NOMO-1 treated with DMSO at 0.1 percent for 48 hours (cell line): Measurements from ENCODE around the gene SS18L1.

Experiments
- DNase-seq: peaks from one replicate; lab custom pipeline; 2025; ENCODE audit not compliant: unreplicated experiment; lab: John Stamatoyannopoulos, UW

SS18L1 gene

DNA sequence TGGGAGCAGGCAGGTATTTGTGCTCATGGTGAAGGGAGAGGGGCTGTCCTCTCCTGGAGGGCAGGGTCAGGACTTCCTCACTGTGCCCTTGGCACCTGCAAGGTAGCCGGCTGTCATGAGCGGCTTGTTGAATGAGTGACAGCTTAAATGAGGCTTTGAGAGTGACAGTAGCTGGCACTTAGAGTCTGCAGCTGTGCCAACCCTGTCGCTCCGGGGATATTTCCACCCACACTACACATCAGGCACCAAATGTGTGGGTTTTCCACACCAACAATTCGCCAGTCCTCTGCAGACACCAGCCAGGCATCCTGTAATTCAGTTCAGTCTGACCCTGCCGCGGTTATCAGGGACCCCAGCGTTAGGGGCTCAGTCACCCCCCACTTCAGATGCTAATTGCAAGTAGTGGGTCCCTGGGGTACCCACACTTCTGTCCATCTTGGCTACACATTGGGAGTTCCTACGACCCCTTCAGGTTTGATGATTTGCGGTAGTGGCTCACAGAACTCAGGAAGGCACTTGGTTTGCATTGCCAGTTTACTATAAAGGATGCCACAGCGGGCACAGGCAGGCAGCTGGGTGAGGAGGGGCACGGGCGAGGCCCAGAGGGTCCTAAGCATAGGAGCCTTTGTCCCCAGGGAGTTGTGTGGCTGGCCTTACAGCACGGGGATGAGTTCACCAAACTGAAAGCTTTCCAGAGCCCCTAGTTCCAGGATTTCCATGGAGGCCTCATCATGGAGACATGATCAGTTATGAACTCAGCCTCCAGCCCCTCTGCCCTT is 48.4 kb downstream of the SS18L1 start:
- no peak for DNase-seq

DNA sequence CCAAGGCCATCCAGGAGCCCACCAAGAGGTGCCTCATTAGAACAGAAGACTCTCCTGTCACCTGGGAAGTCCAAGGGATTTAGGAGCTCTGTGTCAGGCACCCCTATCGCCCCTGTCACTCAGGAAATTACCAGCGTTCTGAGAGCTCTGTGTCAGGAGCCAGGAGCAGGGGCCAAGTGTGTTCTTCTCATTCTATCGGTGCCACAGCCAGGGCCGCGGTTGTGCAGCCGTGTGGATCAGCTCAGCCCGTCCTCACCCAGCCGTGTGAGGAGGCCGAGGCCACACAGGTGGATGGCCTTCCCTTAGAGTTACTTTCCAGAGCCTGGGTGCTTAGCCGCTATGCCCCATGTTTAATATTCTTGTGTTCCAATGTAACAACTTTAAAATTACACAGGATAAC is 49.1 kb downstream of the SS18L1 start:
- DNase-seq = no peak

DNA sequence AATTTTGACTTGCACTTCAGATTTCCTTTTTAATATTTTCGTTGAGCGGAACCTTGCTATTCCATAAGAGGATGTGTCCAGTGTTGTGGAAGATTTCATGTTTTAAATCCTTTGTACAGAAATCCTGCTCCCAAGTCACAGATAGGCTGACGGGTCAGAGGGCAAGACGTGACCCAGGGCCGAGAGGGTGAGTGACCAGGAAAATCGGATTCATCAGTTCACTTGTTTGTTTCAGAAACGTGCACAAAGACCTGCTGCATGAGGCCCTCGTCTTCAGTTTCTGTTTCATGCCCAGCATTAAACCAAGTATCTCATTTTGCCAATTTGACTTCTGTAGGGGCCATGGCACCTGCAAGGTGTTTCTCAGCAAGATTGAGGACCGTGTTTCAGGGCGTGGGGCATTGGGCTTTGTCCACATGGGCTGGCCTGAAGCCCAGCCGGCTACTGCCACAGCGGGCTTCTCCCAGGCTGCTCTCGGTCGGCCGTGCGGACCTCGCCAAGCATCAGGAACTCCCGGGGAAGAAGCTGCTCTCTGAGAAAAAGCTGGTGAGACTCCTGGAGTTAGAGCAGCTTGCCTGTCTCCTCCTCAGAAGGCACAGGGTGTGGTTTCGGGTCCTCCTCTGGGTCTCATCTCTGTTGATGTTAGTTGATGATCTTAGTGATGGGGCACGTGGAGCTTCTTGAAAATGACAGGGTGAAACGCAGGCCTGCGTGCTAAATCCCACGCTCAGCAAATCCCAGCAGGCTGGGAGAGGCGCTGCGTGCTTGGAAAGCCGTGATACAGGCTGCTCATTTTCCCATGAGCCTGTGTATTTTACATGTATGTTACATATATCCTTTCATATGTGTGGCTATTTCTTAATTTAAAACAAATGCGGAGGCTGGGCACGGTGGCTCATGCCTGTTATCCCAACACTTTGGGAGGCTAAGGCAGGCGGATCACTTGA is 49.8 kb downstream of the SS18L1 start:
- DNase-seq = no peak

DNA sequence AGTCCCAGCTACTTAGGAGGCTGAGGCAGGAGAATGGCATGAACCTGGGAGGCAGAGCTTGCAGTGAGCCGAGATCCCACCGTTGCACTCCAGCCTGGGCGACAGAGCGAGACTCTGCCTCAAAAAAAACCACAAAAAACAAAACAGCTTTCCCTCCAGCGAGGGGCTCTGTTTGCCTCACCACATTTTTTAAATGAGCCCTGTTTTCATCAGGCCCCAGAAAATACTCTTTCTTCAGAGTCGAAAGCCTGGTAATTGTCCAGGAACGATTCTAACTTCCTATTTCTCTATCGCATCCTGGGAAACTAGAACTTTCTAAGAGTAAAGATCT is 51.5 kb downstream of the SS18L1 start:
- DNase-seq = no peak

DNA sequence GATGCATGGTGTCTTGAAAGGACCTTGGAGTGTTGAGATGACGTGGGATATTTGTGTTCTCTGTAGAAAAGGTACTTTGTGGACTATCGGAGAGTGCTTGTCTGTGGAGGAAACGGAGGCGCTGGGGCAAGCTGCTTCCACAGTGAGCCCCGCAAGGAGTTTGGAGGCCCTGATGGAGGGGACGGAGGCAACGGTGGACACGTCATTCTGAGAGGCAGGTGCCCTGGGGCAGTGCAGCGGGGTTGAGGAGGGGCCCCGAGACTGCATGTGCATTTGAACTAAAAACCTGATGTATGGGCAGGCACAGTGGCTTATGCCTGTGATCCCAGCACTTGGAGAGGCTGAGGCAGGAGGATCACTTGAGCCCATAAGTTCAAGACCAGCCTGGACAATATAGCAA is 52.2 kb downstream of the SS18L1 start:
- no peak for DNase-seq

DNA sequence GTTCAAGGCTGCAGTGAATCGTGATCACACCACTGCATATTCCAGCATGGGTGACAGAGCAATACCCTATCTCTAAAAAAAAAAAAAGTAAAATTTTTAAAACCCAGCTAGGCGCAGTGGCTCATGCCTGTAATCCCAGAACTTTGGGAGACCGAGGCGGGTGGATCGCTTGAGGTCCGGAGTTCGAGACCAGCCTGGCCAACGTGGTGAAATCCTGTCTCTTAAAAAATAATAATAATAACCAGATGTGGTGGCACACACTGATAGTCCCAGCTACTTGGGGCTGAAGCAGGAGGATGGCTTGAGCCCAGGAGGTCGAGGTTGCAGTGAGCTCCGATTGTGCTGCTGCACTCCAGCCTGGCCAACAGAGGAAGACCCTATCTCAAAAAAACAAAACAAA is 52.7 kb downstream of the SS18L1 start:
- DNase-seq = no peak

DNA sequence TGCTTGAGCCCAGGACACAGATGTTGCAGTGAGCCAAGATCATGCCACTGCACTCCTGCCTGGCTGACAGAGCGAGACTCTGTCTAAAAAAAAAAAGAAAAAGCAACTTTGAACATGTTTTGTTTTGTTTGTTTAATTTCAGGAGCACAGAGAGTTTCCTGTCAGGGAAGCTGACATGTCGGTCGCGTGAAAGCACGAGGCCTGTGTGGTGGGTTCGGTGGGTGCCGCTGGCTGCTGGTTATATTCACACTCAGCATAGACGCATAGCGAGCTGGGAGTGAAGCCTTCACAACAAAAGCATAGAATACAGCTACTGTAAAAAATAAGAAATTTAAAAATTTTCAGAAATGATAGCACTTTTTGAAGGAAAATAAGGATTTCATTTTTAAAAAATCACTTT is 53.7 kb downstream of the SS18L1 start:
- DNase-seq = no peak

DNA sequence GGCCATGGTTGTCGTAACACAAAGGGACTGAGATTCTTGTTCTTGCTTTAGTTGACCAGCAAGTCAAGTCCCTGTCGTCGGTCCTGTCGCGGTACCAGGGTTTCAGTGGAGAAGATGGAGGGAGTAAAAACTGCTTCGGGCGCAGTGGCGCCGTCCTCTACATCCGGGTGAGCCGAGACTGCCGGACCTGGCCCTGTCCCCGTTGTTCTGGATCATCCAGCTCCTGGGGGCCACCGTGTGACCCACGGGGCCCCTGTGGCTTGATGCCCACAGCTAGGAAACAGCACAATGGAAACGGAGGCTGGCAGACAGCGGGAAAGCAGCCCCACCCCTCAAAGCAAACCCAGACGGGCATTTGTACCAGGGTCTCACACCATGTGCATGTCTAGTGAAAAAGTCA is 54.2 kb downstream of the SS18L1 start:
- DNase-seq = no peak

DNA sequence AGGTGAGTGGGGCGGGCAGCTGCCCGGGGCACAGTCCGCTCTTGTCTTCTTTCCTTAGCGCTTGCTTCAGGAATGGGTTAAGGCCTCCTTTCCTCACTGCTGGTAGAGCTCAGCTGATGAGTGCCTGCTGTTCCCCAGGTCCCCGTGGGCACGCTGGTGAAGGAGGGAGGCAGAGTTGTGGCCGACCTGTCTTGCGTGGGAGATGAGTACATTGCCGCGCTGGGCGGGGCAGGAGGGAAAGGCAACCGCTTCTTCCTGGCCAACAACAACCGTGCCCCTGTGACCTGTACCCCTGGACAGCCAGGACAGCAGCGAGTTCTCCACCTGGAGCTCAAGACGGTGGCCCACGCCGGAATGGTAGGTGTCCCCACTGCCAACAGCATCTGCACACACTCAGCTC is 54.9 kb downstream of the SS18L1 start:
- DNase-seq = no peak

DNA sequence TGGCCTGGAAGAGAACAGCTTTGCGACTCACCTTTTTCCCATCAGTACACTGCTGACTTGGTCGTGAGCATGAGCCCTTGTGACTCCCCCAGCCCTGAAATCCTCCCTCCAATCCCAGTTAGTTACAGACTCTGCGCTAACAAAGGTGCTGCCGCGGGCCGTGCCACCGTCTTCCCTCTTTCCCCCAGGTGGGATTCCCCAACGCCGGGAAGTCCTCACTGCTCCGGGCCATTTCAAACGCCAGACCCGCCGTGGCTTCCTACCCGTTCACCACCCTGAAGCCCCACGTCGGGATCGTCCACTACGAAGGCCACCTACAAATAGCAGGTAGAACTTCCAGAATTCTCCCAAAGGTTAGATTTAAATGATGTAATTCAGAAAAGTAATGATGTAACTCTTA is 55.4 kb downstream of the SS18L1 start:
- DNase-seq = no peak

DNA sequence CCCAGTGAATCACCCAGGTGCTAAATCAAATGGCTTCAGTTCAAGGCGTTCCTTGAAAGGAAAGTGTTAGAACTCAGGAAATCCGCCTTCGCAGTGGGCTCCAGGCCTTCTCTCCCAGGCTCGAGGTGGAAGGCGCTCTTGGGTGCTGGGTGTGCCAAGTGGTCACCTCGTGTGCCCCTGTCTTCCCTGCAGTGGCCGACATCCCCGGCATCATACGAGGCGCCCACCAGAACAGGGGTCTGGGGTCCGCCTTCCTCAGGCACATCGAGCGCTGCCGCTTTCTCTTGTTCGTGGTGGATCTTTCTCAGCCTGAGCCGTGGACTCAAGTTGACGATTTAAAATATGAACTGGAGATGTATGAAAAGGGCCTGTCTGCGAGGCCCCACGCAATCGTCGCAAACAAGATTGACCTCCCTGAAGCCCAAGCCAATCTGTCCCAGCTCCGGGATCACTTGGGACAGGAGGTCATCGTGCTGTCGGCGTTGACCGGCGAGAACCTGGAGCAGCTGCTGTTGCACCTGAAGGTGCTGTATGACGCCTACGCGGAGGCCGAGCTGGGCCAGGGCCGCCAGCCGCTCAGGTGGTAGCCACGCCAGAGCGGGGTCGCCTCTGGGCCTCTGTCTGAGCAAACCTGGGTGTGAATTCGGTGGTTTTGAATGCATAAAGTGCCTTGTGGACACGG is 57.1 kb downstream of the SS18L1 start:
- DNase-seq = no peak

DNA sequence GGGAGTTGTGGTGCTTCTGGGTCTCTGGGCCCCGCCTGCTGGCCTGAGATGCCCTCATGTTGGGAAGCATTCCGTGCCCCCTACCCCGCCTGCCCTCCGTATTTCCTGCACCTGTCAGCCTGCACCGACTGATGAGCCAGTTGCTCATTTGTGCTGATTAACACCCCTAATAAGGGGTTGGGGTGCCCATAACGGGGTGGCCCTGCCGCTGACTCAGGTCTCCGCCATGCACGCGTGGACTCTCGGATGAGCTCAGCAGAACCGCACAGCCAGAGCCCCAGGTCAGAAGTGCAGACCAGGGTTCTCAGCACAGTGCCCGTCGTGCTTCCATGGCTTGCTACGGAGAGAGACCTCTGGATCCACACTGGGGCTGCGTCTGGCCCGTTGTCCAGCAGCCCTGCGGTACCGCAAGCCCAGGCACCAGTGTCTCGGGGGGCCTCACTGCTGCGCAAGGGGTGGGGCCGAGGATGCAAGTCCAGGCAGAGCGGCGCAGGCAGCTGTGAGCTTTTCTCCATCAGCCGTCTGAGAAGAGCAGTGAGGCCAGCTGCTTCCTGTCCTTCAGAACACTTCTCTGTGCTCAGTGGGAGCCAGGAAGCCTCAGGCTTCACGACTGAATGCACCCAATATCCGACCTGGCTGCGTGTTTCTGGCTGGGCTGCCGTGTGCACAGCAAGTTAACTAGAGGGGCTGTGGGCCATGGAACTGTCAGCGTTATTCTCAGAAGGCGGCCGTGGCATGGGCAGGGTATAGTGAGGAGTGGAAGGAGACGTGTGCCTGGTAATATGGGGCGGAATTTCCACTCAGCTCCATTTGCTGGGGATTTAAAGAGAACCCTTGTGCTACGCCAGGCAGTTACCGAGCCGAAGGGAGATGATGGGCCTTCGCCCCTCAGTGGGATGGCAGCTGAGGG is 57.9 kb downstream of the SS18L1 start:
- DNase-seq = no peak

DNA sequence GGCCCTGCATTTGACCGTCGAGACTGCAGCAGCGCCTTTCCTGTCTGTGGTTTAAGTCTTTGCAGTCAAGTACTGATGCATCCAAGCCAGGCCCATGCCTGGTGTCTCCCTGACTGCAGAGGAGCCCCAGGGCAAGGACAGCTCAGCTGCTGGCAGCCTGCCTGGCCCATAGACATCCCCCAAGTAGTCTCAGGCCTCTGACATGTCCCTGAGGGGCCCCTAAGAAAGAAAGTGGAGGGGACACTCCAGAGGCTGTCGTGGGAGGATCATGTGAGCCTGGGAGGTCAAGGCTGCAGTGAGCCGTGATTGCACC is 58.5 kb downstream of the SS18L1 start:
- DNase-seq = no peak

DNA sequence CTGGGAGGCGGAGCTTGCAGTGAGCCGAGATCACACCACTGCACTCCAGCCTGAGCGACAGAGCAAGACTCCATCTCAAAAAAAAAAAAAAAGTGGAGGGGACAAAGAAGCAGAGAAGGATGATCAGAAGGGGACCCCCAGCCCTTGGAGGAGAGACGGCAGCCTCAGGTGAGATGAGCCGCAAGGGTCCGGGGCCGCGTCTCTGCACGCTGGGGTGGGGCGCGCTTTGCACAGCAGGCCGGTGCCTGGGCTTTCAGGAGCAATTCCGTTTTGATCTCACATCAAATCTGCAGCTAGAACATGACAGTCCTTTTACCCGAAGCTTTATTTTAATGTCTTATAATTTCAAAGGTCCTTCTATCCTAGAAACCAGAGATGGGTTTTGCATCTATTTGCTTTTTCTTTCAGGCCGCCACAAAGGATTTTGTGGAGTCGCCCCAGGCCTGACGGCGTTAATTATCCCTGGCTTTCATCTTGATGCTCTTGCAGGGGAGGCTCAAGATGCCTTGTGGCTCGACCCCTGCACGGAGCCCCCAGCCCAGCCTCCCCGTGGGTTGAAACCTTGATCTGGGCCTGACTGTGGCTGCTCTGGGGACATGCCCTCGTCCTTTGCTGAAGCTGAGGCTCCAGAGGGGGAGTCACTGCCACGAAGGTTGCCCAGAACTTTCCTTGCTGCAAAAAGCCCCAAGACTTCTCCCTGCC is 59.3 kb downstream of the SS18L1 start:
- no peak for DNase-seq

DNA sequence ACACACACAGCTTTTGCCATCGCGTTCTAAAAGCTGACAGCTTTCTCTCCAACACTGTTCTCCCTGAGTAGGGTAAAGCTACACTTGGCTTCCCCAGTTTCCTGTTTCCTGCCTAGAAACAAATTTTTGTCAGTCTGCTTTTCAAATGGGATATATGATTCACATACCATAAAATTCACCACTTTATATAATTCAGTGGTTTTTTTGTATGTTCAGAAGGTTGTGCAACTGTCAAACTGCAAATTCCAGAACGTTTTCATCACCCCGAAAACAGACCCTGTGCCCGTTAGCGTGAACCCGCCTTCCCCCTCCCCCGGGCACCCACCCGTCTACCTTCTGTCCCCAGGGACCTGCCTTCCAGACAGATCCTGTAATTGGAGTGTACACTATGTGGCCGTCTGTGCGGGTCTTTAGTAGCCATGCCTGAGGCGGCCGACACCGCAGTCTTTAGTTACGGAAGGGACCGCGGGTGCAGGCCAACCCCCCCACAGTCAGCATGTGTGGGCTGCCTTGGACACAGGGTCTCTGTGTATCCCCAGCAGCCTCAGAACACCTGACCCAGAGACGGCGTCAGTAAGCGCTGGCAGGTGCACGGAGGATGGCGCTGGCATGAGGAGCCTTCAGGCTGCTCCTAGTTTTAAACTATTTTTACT is 59.9 kb downstream of the SS18L1 start:
- no peak for DNase-seq

DNA sequence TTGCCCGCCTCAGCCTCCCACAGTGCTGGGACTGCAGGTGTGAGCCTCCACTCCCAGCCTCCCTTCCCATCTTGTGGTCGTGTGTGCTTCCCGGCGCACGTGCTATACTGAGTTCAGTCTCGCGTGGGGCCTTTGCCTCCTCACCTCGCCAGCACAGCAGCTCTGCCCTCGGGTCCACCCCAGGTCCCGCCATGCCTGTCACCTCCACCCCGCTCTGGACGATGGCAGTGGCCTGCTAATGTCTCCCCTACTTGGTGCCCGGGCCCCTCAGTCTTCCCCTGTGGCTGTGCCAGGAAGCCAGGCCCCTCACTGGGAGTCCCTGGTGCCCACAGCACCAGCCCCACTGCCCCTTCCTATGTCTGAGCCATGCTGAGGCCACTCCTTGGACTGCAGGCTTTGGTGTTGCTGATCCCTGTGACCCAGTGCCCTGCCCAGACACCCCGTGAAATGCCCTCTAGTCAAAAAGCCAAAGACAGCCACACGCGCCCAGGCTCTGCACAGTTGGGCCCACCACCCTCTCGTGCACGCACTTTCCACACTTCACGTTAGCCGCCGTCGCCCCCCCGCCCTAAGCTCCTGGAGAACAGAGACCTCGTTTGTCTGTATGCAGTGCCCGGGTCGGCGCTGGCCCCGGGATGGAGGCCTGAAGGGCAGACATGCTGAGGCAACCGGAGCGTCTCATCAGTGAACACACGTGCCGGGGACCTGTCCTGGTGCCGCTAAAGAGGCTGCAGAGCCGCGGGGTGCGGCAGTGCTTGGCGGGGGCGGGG is 62.2 kb downstream of the SS18L1 start:
- no peak for DNase-seq

DNA sequence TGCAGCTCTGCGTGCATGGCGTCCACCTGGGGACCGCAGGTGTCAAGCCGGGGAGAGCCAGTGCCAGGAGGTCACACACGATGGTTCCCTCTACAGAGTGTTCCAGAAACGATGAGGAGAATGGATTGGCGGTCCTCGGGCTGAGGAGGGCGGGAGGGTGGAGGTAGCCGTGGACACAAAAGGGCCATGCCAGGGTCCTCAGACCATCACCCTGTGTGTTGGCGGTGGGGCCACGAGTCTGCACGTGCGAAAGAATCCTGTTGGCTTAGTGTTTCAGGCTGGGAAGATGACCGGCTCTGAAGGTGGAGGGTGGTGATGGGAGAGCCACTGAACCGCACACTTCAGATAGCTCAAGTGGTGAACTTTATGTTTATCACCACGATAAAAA is 62.8 kb downstream of the SS18L1 start:
- no peak for DNase-seq

DNA sequence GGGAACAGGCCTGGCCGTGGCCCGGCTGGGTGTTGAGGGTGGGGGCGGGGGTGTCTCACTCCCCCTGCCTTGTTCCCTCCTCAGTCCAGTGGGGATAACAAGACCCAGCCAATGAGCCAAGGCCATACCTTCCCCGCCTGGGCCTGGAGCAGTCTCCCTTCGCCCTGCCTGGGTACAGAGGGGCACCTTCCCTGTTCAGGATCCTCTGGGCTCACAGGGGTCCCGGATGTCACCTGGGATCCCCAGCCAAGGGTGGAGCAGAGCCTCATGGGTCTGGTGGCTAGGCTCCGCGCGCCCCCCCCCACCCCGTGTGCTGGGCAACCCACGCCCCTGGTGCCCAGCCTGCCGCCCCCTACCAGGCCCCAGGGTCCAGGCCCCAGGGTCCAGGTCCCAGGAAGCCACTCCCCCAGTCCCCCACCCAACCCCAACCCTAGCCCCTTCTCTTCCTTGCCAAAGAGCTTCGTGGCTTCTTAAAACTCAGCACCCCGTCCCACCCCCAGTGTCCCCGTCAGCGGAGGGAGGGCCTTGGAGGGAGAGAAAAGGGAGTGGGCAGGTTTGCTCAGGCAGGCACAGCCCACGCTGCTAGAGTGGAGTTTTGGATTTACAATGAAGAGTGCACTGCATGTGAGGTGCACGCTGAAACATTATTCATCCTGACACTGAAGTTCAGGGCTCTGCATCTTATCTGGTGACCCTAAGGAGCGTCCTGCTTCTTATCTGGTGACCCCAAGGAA is 64.7 kb downstream of the SS18L1 start:
- no peak for DNase-seq
